ENCODE results near the gene DLGAP1.

- TF ChIP-seq CTCF (IDR thresholded peaks at IDR 0.05) (no peak), POLR2A (IDR thresholded peaks at IDR 0.05) (no peak)
Measured at GRCh38 chr18:3608488-3608887, 846.6 kb downstream of the DLGAP1 start.

All from right lobe of liver (tissue), 4 donors.